HCT116 (cell line): ENCODE data around the gene NUP155. TPM values are rescaled to one million over a fixed set of nuclear protein-coding genes. Genes with fewer than 3 reads are reported as not detected.

ENCODE experiments used
- ATAC-seq: fragments of 200-7000 bp; cut with Tn5 transposase; 2 replicates; pipeline ENCODE4 v1.9.1; 2020; ENCODE audit warnings: mild to moderate bottlenecking, moderate library complexity
- BruUV-seq: library from RNA; stranded (reverse); fragments of 400-500 nt; replicated peaks from 2 replicates; lab custom pipeline; 2021; lab: Mats Ljungman, UMichigan
- CTCF ChIA-PET: fragments of 300-600 bp; sonication (Branson Sonifier 250); formaldehyde crosslinking; loops from one replicate; lab custom pipeline; 2021; ENCODE audit warnings: antibody characterized with exemption; lab: Charles Lee
- POLR2A ChIA-PET: fragments of 300-600, 350-600 bp; sonication (Branson Sonifier 250); formaldehyde crosslinking; loops from one replicate; lab custom pipeline; 2021; ENCODE audit warnings: antibody characterized with exemption; lab: Charles Lee
- RAD21 ChIA-PET, 2 experiments: fragments of 300-600 bp; sonication (Branson Sonifier 250); formaldehyde crosslinking; loops; one replicate each; lab custom pipeline; 2023; ENCODE audit warnings: low total read pairs in 2 of 2; ENCODE audit not compliant: uncharacterized antibody in 2 of 2, unreplicated experiment in 2 of 2, low non-redundant PET in 1 of 2; lab: Charles Lee
- DNase-seq: peaks from one replicate; pipeline ENCODE4 v3.0.0-alpha.2; 2010; ENCODE audit warnings: low read depth, low spot score
- H2AFZ ChIP-seq: fragments of 200-600 bp; shearing (Covaris generic), sonication (generic); 2 replicates; pipeline ENCODE4 v1.6.1; 2017; ENCODE audit warnings: low read depth, mixed run types, mixed read lengths, antibody characterized with exemption, low read length; ENCODE audit not compliant: poor library complexity, severe bottlenecking
- H3K27ac ChIP-seq: 2 replicates; pipeline ENCODE4 v1.5.1; 2012; ENCODE audit warnings: low read depth, low read length
- H3K27me3 ChIP-seq: fragments of 200-600 bp; sonication (generic); 2 replicates; pipeline ENCODE4 v1.6.1; 2016; ENCODE audit warnings: mixed run types, low read length, mixed read lengths; ENCODE audit not compliant: insufficient read depth
- H3K36me3 ChIP-seq, 2 experiments: fragments of 200-500 bp in 1 of 2; fragments of 200-600 bp in 1 of 2; sonication (Bioruptor generic) in 1 of 2; sonication (generic) in 1 of 2; 2 replicates each; pipeline versions ENCODE4 v1.5.1 to v1.6.1; 2014 to 2016; ENCODE audit warnings: low read length in 2 of 2, inconsistent platforms in 1 of 2, mixed read lengths in 1 of 2, mixed run types in 1 of 2; ENCODE audit not compliant: insufficient read depth in 2 of 2, control insufficient read depth in 1 of 2
- H3K4me1 ChIP-seq, 2 experiments: fragments of 200-600 bp in 1 of 2; sonication (generic) in 1 of 2; 2 replicates each; pipeline versions ENCODE4 v1.5.1 to v1.6.1; 2012 to 2017; ENCODE audit warnings: low read length in 2 of 2, inconsistent platforms in 1 of 2, mild to moderate bottlenecking in 1 of 2, mixed read lengths in 1 of 2, mixed run types in 1 of 2, moderate library complexity in 1 of 2; ENCODE audit not compliant: insufficient read depth in 2 of 2, control insufficient read depth in 1 of 2
- H3K4me2 ChIP-seq: fragments of 200-600 bp; sonication (generic); 2 replicates; pipeline ENCODE4 v1.6.1; 2017; ENCODE audit warnings: mixed run types, low read length, mixed read lengths
- H3K4me3 ChIP-seq, 2 experiments: fragments of 200-600 bp in 1 of 2; sonication (generic) in 1 of 2; replicated peaks in 1 of 2; 2 replicates each; pipeline ENCODE4 v1.5.1; 2011 to 2016; ENCODE audit warnings: low read length in 2 of 2, control low read depth in 1 of 2, low read depth in 1 of 2, mild to moderate bottlenecking in 1 of 2, mixed read lengths in 1 of 2, mixed run types in 1 of 2
- H3K79me2 ChIP-seq: fragments of 200-600 bp; sonication (generic); 2 replicates; pipeline ENCODE4 v1.6.1; 2017; ENCODE audit warnings: mild to moderate bottlenecking, mixed run types, low read length, moderate library complexity, mixed read lengths; ENCODE audit not compliant: insufficient read depth
- H3K9ac ChIP-seq: fragments of 200-600 bp; sonication (generic); 2 replicates; pipeline ENCODE4 v1.6.1; 2016; ENCODE audit warnings: low read length, mixed read lengths
- H3K9me2 ChIP-seq: fragments of 200-600 bp; sonication (generic), shearing (Covaris generic); 2 replicates; pipeline ENCODE4 v1.6.1; 2017; ENCODE audit warnings: mixed run types, mild to moderate bottlenecking, moderate library complexity; ENCODE audit not compliant: insufficient read depth
- H3K9me3 ChIP-seq, 2 experiments: fragments of 200-500 bp in 1 of 2; fragments of 200-600 bp in 1 of 2; sonication (Bioruptor generic) in 1 of 2; sonication (generic) in 1 of 2; 2 replicates each; pipeline ENCODE4 v1.6.1; 2014 to 2017; ENCODE audit warnings: low read length in 2 of 2, mixed read lengths in 2 of 2, inconsistent platforms in 1 of 2, low read depth in 1 of 2, mild to moderate bottlenecking in 1 of 2, mixed run types in 1 of 2, moderate library complexity in 1 of 2; ENCODE audit not compliant: control insufficient read depth in 1 of 2, insufficient read depth in 1 of 2
- H4K20me1 ChIP-seq: fragments of 200-600 bp; sonication (generic), shearing (Covaris generic); 2 replicates; pipeline ENCODE4 v1.6.1; 2017; ENCODE audit warnings: mixed run types, mild to moderate bottlenecking, moderate library complexity; ENCODE audit not compliant: insufficient read depth
- CBX3 ChIP-seq: IDR thresholded peaks from 2 replicates; pipeline ENCODE4 v1.6.1; 2012; ENCODE audit warnings: low read depth
- CEBPB ChIP-seq: IDR thresholded peaks from 2 replicates; pipeline ENCODE4 v1.6.1; 2012; ENCODE audit warnings: low read depth
- EGR1 ChIP-seq: IDR thresholded peaks from 2 replicates; pipeline ENCODE4 v1.6.1; 2012; ENCODE audit warnings: low read depth
- ELF1 ChIP-seq: IDR thresholded peaks from 2 replicates; pipeline ENCODE4 v1.6.1; 2012; ENCODE audit warnings: low read depth, borderline replicate concordance
- EZH2 ChIP-seq: fragments of 200-600 bp; sonication (generic); IDR thresholded peaks from 2 replicates; pipeline ENCODE4 v1.6.1; 2017; ENCODE audit warnings: antibody characterized with exemption, mixed run types
- EZH2phosphoT487 ChIP-seq: fragments of 200-600 bp; IDR thresholded peaks from 2 replicates; pipeline ENCODE4 v1.6.1; 2018; ENCODE audit warnings: antibody characterized with exemption, borderline replicate concordance
- FOSL1 ChIP-seq: IDR thresholded peaks from 2 replicates; pipeline ENCODE4 v1.6.1; 2012; ENCODE audit warnings: low read depth
- JUND ChIP-seq: IDR thresholded peaks from 2 replicates; pipeline ENCODE4 v1.6.1; 2012
- POLR2A ChIP-seq: IDR thresholded peaks from 2 replicates; pipeline ENCODE4 v1.7.0; 2011; ENCODE audit warnings: borderline replicate concordance; ENCODE audit not compliant: insufficient read depth, insufficient read length; ENCODE audit errors: extremely low read depth
- RAD21 ChIP-seq: IDR thresholded peaks from 2 replicates; pipeline ENCODE4 v1.6.1; 2012; ENCODE audit warnings: low read depth, mild to moderate bottlenecking
- REST ChIP-seq: IDR thresholded peaks from 2 replicates; pipeline ENCODE4 v1.6.1; 2012; ENCODE audit warnings: low read depth
- SIN3A ChIP-seq: IDR thresholded peaks from 2 replicates; pipeline ENCODE4 v1.6.1; 2012; ENCODE audit warnings: low read depth
- YY1 ChIP-seq: IDR thresholded peaks from 2 replicates; pipeline ENCODE4 v1.6.1; 2011; ENCODE audit warnings: low read length, low read depth, moderate library complexity, mild to moderate bottlenecking; ENCODE audit not compliant: insufficient replicate concordance; ENCODE audit errors: extremely low read depth
- ZBTB33 ChIP-seq: IDR thresholded peaks from 2 replicates; pipeline ENCODE4 v1.6.1; 2011; ENCODE audit warnings: mild to moderate bottlenecking, low read length, moderate library complexity; ENCODE audit not compliant: insufficient replicate concordance; ENCODE audit errors: extremely low read depth
- ZFX ChIP-seq: fragments of 450-650 bp; IDR thresholded peaks from 2 replicates; pipeline ENCODE4 v1.6.1; 2017
- intact Hi-C: fragments of 100-400 bp; cut with micrococcal nuclease; formaldehyde crosslinking; loops from 2 replicates; pipeline ENCODE4 v1.10.0; 2022
- total RNA-seq: library from RNA; stranded (reverse); gene quantifications from one replicate; pipeline ENCODE4 v1.2.1, GENCODE V29; 2021; ENCODE audit not compliant: unreplicated experiment
- TF ChIP-seq, protein P1 (sequence below): IDR thresholded peaks from 2 replicates; pipeline ENCODE4 v1.6.1; 2012
- TF ChIP-seq, protein P2 (sequence below), 3 experiments: fragments of 200-600 bp in 1 of 3; sonication (generic) in 1 of 3; IDR thresholded peaks in 2 of 3; conservative IDR thresholded peaks in 1 of 3; 2 replicates each; pipeline ENCODE4 v1.5.1; 2012 to 2017; ENCODE audit warnings: low read depth in 2 of 3, low read length in 2 of 3, antibody characterized with exemption in 1 of 3, borderline replicate concordance in 1 of 3, control low read depth in 1 of 3, mild to moderate bottlenecking in 1 of 3, mixed read lengths in 1 of 3, mixed run types in 1 of 3, moderate library complexity in 1 of 3; ENCODE audit not compliant: insufficient read depth in 1 of 3
- TF ChIP-seq, protein P3 (sequence below): IDR thresholded peaks from 2 replicates; pipeline ENCODE4 v1.6.1; 2012

Gene NUP155
- total RNA-seq, 1 experiment from 2014 or later: 80.9 TPM

GRCh38 chr5:37254581-37254980 lies 116.3 kb downstream of the NUP155 start:
- H3K27ac ChIP-seq: no peak overlapping the region
- H3K79me2 ChIP-seq: no peaks in the 10 kb centered on the region
- no peaks in the 10 kb centered on the region for H4K20me1 ChIP-seq
- ATAC-seq (no peak), DNase-seq (no peak)
- H3K4me2 ChIP-seq: no peak overlapping the region
- ChIA-PET POLR2A (no interaction called here), CTCF (no interaction called here), RAD21 (no interaction called here)
- H3K4me3 ChIP-seq: no peak overlapping the region
- no peaks in the 10 kb centered on the region for H3K27me3 ChIP-seq
- H3K36me3 ChIP-seq: no peaks in the 10 kb centered on the region
- no TSS peak for BruUV-seq
- H3K9me2 ChIP-seq: no peaks in the 10 kb centered on the region
- no peak overlapping the region for H3K9ac ChIP-seq
- H3K9me3 ChIP-seq: no peaks in the 10 kb centered on the region
- intact Hi-C loops: no loop called here
- TF ChIP-seq REST (no peak), CEBPB (no peak), EZH2phosphoT487 (no peak), ELF1 (no peak), CBX3 (no peak), YY1 (no peak), POLR2A (no peak), SIN3A (no peak), EZH2 (no peak), ZBTB33 (no peak), JUND (no peak), RAD21 (no peak), FOSL1 (no peak), EGR1 (no peak), ZFX (no peak)
- TF ChIP-seq, protein P1, sequence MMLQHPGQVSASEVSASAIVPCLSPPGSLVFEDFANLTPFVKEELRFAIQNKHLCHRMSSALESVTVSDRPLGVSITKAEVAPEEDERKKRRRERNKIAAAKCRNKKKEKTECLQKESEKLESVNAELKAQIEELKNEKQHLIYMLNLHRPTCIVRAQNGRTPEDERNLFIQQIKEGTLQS: no peak
- TF ChIP-seq, protein P2, sequence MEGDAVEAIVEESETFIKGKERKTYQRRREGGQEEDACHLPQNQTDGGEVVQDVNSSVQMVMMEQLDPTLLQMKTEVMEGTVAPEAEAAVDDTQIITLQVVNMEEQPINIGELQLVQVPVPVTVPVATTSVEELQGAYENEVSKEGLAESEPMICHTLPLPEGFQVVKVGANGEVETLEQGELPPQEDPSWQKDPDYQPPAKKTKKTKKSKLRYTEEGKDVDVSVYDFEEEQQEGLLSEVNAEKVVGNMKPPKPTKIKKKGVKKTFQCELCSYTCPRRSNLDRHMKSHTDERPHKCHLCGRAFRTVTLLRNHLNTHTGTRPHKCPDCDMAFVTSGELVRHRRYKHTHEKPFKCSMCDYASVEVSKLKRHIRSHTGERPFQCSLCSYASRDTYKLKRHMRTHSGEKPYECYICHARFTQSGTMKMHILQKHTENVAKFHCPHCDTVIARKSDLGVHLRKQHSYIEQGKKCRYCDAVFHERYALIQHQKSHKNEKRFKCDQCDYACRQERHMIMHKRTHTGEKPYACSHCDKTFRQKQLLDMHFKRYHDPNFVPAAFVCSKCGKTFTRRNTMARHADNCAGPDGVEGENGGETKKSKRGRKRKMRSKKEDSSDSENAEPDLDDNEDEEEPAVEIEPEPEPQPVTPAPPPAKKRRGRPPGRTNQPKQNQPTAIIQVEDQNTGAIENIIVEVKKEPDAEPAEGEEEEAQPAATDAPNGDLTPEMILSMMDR (IDR thresholded peaks at IDR 0.05 in 2 of 3, conservative IDR thresholded peaks at IDR 0.05 in 1 of 3; ENCODE audit: borderline replicate concordance in 1 of 3, insufficient read depth in 1 of 3, low read depth in 2 of 3, low read length in 2 of 3): no peak
- TF ChIP-seq, protein P3, sequence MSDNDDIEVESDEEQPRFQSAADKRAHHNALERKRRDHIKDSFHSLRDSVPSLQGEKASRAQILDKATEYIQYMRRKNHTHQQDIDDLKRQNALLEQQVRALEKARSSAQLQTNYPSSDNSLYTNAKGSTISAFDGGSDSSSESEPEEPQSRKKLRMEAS: no peak
- no peak overlapping the region for H2AFZ ChIP-seq
- peaks cover 0 to 6% of the 10 kb centered on the region in 2 experiments; a peak in 1 of 4 replicates for H3K4me1 ChIP-seq
